HG02970 (cell line): ENCODE measurements around the gene FADS6.
A peak's percentile ranks its signal among the peaks of the same experiment; 100 is the strongest.

Experiments
- ATAC-seq: cut with Tn5 transposase; IDR thresholded peaks from one replicate; pipeline ENCODE4 v1.9.1; 2021; ENCODE audit warnings: mild to moderate bottlenecking, moderate library complexity, moderate number of reproducible peaks; ENCODE audit not compliant: unreplicated experiment, low FRiP score

The FADS6 gene

DNA sequence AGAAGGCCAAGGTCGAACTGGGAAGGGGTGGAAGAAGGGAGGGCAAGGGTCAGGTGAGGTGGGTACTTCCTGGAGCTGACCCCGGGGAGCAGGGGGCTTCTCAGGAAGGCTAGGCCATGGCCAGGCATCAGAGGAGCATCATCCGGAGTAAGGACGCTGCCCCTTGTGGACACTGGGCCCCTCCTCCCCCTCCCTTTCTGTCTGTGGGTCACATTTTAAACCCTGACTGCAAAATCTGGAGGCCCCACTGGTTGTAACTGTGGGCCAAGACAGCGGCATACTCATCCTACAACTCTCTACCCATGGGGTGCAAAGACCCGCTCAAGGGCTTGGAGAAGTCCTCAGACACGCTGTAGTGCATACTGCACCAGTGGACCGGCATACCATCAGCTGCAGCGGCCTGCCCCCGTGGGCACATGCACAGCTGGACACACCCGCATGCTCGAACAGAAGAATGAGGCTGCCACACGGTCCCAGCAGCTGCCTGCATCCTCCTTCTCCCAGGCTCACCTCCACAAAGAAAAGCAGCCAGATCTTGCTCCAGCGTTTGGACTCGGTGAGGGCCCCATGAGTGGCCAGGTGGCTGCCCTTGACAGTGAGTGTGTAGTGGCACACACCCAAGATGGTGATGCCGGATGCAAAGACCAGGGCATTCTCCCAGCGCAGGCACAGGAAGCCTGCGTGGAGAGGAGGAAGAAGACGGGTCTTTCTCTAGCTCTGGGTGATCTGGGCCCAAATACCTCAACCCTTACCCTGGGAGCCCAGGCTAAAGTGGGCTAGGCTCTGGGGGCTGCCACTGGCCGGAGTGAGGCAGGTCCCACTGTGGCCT is 1.2 kb downstream of the FADS6 start:
- no peak for ATAC-seq

DNA sequence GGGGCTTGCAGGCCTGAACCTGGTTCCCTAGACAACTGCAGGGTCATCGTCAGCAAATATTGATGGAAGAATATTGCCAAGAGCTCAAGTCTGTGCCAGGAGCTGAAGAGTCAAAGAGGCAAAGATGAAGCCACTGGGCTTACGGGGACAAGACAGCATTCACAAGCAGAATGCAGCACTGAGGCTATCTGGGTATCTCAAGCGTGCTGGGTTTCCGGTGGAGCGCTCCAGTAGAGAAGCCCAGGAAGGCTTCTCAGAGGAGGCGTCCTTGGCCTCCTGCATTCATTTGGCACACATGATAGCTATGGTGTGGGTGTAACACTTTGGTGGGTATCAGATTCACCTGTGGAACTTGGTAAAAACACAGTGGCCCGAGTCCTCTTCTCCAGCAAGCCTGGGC is 2.9 kb downstream of the FADS6 start:
- ATAC-seq, result no peak

DNA sequence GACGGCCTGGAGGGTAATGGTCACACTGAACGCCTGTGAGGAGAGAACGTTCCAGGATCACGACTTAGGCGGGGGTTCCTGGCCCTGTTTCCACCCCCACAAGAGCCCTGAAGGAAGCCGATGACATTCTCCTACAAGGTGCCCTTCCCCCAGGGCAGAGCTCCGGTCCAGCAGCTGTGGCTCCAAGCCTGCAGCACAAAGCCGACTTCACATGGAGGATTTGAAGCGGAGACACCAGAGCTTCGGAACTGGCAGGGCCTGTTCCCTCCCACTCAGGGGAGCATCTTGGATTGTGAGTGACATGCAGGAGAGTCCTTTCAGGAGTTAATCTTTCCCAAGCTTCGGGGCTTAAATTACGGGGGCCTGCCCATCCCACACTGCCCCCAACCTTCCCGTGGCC is 5.0 kb downstream of the FADS6 start:
- ATAC-seq, result no peak

DNA sequence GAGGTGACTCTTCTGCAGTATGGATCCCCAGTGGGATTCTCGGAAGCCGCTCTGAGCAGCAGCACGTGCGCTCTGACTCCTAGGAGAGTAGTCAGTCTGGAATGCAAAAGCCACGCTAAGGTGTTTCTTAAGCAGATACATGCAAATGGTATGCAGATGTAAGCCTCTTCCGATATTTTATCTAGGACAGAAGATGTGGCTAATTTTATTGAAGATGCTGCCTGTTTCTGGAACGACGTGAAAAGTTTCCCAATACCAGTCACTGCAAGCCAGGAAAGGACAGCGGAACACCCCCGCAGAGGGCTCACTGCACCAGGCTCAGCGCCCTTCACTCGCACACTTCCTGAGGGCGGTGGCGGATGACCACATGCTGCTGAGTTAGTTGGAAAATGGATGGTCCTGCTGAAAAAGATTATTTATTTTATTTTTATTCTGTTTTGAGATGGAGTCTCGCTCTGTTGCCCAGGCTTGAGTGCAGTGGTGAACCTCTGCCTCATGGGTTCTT is 10.1 kb downstream of the FADS6 start:
- no peak for ATAC-seq

DNA sequence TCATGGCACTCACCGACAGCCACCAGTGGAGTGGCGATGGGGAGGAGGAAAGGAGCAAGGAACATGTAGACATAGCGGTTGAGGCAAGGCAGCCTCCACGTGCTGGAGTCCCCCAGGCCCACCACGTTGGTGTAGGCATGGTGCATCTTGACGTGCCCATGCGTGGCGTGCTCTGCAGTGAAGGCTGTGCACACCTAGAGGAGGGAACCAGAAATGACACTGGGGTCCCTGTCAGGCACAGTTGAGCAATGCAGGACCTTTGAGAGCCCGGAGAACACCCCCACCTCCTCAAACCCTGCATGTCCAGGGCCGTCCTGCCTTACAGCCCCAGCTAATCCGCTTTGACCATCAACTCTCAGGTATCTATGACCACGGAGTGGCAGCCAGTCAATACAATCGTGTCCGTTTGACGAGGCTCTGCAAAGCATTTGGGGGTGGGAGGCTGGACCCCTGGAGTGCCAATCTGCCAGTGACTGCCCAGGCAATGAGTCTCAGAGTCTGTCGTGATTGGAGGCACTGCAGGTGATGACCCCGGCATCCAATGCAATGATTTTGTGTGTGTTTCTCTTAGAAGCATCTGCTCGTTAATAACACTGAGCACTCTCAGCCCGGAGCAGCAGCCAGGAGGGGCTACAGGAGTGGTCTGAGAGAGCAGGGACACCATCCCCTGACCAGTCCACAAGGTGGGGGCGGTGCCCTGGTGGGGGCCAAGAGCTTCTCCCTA is 10.8 kb downstream of the FADS6 start:
- ATAC-seq, result no peak

DNA sequence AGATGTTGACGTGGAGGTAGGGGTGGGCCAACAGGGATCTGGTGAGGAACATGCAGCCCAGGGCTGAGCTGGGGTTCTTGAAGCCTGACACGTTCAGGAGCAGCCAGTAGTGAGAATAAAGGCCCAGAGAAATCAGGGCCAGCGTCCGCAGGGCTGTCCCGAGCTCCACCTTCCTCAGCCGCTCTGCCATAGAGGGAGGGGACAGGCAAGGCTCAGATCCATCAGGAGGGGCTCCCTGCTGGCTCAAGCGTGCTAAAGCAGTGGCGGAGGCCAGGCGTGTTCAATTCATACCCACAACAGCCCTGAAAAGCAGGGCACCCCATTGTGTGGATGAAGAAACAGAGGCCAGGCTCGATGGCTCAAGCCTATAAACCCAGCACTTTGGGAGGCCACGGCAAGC is 12.4 kb downstream of the FADS6 start:
- ATAC-seq, result no peak

DNA sequence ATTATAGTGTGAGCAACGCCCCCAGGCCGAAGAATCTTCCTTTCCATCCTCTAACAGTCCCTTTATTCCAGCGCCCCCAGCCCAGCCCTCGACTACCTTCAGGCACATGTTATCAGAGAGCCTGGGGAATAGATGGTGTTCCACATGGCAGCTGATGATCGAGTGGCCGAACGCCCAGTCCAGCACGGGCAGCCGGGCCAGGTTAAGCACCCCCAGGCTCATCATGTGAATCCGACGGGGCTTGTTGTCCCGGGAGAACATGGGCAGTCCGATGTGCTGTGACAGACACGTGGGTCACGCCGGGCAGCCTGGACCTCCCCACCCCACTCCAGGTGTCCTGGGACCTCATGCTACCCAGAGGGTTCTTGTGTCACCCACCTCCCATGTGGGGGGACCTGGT is 14.1 kb downstream of the FADS6 start:
- ATAC-seq, result no peak

DNA sequence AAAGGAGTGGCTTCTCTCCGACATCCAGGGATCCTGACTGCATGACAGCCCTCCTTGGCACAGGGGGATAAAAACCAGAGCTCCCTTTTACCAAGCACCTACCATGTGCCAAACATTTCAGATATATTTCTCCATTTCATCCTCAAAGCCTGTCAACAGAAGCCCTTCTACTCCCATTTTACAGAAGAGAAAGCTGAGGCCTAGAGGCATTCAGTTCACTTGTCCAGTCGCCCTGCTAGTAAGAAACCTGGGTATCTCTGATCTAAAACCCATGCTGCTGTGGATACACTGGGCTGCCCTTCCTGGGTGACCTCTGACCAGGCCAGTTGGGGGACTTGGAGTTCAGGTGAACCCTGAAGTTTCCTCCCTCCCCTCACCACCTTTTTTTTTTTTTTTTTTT is 14.8 kb downstream of the FADS6 start:
- no peak for ATAC-seq

DNA sequence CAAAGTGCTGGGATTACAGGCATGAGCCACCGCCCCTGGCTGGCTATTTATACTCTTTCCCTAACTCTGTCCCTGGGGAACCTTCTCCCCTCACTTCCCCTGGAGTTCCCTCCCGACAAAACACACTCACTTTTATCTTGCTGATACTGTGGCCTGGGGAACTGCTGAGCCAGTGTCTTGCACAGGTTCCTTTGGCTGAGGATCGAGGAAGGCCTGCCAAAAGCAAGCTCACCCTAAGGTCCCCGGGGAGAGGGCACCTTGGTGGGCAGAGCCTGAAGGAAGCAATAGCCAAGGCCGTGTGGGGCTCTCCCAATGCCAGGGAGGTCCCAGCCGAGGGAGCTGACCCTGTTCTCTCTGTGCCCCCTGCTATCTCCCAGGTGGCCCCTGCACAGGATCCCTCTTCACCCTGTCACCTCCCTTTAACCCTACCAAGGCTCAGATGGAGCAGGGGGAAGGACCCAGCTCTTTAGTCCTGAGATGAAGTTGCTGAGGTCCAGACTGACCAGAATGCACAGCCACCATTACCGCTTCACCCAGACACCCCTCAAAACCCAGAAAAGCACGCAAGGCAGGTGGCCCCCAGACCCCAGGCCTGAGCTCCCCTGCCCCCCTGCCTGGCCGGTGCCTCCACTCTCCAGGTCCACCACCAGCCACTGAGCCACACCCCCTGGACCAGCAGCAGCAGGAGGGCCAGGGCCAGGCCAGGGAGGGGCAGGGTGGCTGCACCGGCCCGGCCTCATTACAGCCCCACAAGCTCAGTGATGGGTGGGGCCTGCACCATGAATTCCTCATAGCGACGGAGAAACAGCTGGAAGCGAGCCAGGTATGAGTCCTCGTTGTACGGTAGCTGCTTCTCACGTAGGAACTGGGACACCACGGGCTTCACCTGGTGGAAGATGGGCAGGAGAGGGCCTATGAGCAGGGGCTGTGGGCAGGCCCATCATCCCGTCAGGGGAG is 15.6 kb downstream of the FADS6 start:
- no peak for ATAC-seq

DNA sequence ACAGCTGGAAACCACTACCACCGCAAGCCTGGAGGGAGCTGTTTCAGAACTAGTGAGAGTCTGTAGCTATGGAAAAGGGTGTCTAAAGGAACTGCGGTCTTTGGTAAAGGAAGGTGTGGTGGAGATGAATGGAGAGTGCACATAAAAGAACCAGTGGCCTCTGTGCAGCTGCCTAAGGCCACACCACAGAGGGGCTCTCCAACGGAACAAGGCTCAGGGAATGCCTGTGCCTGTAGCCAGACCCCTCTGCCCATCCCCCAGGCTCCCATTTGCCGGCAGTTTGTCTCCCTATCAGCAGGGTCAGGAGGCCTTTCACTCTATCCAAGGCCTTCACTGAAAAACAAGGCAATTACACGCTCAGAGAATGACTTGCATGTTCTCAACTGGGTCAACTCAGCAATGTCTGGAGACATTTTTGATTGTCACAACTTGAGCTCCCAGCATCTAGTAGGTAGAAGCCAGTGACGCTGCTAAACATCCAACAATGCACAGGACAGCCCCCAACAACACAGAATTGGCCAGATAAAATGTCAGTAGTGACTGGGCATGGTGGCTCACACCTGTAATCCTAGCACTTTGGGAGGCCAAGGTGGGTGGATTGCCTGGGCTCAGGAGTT is 17.3 kb downstream of the FADS6 start:
- no peak for ATAC-seq

DNA sequence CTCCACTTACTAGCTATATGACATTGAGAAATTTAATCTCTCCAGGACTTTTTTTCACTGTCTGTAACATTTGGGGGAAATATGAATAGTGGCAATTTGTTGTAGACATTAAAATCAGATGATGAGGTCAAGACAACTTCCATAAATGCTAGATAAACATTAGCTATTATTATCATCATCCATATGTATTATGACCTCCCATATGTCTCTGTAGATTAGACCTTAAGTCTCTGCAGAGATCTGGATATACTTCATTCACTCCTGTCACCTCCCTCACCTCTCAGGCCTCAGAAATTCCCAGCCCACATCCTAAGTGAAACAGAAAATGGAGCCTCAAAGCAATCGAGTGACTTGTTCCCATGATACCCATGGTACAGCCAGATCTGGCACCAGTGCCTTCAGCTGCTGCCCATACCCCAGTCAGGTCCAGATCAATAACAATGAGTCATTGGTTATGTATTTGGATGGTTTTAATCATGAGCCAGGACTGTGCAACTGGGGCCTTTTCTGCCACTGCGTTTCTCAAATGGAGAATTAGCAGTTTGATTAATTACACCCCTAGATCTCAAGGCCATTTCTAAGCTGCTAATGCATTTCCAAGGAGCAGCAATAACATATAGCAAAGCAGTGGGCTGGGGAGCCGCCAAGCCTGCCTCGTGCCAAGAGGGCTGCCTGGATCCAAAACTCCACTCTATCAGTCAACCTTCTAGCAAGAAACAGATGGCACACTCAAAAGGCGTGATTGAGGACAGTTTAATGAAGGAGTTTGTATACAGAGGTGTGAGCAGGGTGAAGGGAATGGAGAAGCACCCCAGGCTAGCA is 18.1 kb downstream of the FADS6 start:
- ATAC-seq, result no peak

DNA sequence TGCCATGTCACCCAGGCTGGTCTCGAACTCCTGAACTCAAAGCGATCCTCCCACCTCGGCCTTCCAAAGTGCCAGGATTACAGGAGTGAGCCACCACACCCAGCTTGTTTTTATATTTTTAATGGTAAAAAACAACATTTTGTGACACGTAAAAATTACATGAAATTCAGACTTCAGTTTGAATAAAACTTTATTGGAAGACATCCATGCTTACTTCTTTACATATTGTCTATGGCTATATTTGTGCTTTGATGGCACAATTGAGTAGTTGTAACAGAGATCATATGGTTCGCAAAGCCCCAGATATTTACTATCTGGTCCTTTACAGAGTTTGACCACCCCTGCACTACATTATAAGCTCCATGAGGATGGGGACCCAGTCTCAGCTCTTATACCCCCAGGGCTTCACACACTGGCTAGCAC is 18.8 kb downstream of the FADS6 start:
- ATAC-seq, result no peak

DNA sequence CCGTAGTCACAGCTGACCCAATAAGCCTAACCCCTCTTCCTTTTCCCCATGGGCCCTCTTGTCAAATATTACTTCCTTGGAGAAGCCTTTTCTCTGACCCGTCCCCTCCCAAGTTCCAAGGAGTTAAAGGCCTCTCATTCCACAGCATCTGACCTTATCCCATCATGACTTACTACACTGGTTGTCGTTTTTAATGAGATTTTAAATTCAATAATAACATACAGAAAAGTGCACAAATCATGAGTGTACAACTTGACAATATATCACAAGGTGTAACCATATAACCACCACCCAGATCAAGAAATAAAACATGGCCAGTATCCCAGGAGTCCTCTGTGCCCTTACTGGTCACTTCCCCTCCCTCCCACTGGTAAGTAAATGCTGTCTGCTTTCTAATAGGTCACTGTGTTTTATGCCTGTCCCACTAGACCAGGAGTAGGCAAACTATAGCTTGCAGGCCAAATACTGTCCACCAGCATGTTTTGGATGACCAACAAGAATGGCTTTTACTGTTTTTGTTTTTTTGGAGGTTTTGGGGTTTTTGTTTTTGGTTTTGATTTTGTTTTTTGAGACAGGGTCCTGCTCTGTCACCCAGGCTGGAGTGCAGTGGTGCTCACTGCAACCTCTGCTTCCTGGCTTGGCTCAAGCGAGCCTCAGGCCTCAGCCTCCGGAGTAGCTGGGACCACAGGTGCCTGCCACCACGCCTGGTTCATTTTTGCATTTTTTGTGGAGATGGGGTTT is 19.4 kb downstream of the FADS6 start:
- ATAC-seq, result no peak

DNA sequence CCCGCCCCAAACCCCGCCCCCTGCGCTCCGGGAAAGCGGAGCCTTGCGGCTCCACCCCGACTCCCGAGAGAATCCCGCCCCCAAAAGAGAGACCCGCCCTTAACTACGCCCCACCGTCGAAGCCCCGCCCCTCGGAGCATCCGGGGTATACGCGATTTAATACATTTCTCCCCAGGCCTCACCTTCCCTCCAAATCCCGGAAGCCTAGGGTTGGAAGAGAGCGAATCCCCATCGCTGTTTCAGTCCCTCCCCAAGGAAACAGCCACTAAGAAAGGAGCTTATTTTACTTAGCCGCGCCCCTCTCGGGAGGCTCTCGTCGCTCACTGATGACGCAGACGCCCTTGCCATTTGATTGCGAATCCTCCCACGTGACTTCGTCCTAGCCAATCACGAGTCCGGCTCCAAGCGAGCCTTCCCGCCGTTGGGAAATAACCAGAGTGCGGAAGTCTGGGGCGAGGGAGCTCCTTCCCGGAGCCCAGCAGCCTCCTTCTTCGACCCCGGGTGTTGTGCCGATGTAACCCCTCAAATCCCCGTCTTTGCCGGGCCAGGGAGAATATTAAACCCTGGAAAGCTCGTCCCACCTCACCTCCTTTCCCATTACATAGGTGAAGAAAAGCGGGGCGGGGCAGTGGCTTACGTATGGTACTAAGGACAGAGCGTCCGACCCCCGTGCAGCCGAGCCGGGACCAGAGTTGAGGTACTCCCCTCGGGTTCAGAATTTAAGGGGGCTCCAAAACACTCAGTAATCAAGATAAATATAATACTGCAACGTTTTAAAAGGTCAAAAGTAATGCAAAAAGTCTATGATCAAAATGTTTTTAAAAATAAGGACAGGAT is 20.2 kb downstream of the FADS6 start:
- ATAC-seq, result peak; percentile 94

DNA sequence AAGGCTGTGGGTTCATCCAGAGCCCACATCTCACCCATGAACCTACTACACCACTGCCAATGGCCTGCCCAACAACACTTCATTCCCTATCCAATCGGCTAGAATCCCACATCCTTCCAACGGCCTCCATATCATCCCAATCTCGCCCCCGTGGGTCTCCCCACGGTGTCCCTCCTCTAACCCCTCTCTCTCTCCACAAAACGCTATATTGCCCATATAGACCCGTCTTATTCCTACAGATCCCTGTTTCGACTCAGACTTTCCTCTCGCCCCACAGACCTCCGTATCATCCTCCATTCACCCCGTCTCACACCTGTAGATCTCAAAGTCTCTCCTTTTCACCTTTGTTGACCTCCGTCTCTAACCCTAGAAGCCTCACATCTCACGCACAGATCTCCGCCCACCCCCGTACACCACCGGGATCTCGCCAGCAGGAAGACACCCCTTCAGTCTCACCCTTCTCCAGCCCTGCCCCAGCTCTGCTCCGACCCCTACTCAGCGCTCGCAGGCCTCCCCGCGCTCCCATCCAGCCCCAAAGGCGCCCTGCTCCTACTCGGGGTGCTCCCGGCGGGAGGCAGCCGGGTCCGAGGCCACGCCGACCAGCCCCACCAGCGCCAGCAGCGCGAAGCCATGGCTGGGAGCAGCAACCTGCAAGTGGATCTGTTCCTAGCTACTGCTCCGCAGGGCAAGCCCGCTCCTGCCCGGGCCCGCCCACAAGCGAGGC is 21.0 kb downstream of the FADS6 start, which contains the start of gene FDXR:
TSS of gene FDXR (minus strand) at position 682 of the 724 bp plus-strand sequence. CDS start at position 632, 50 bp downstream.
- no peak for ATAC-seq

DNA sequence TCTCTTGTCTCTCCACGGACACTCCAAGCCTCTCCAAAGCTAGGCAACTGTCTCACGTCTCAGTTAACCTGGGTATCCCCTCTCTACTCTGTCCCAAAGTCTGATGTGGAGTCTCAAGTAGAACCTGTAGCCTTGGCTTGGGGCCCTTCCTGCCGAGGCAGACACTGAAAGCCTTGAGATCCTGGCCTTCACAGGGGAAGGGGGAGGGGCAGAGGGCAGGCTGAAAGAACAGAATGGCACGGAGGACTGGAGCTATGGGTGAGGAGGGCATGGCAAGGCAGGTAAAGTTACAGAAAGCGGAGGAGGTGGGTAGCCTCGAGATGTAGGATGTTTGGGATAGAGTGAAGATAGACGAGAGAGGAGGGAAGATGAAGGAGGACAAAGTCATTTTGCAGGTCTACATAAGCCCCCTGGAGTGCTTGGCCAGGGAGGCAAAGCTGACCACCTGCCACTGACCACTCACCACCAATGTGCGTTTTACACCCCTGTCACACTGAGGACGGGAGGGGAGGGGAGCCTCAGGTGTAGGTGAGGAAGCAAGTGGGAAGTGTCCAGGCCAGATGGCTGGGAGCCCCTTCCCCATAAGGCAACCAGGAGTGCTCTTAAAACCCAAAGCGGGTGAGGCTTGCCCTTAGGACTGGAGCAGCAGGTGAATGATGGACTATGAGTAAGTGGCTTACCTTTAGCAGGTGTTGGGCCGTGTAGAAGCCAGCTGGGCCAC is 21.9 kb downstream of the FADS6 start:
- no peak for ATAC-seq
